ENCODE data around the gene TRDN.

TRDN gene

DNA sequence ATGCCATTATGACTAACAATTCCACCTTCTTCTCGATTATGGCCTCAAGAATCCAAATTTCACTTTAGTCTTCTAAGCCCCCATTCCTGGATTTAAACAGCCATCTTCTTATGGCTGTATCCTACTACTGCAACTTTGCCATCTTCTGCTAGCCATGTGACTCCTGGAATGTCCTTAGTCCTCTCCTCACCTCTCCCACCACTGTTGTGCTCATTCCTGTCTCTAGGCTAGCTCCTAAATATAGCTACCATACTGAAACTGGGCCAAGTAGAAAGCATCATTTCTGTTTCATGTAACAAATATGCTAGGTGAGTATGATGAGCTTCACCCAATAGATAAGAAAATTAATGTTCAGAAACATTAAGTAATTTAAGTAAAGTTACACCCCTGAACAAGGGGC is 327.6 kb downstream of the TRDN start:
- Histone ChIP-seq H3K4me2 (ENCODE audit: low read length) (no peak overlapping the region), H3K27ac (ENCODE audit: low read depth, low read length) (no peak overlapping the region), H3K4me1 (ENCODE audit: control insufficient read depth, low read length) (no peaks in the 10 kb centered on the region)

DNA sequence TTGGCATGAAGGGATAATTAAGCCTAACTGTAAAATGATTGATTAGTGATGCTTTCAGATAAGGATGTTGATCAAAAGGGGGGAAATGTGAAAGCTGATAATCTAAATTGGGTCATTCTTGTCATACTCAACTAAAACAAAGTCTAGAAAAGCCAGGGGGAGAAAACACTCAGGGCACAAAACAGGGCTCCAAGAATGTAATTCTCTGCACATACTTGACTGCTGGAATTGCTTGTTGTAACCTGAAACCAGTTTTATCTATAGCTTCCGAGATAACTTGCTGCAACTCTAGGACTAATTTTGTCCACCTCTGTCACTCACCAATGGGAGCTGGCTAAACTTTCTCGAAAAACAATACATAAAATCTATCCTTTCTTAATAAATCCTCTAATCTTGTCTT is 330.4 kb downstream of the TRDN start:
- Histone ChIP-seq H3K4me3 (ENCODE audit: low read length) (no peak overlapping the region), H3K27ac (ENCODE audit: low read depth, low read length) (no peak overlapping the region), H3K9me2 (replicated peaks; ENCODE audit: control insufficient read depth, low read length) (no peaks in the 10 kb centered on the region; the same call in 1 of the 2 replicates), H3K36me3 (ENCODE audit: control insufficient read depth, low read length) (no peaks in the 10 kb centered on the region), H4K20me1 (ENCODE audit: control insufficient read depth, insufficient read depth, low read depth, low read length) (no peaks in the 10 kb centered on the region), H3K4me1 (ENCODE audit: control insufficient read depth, low read length) (no peaks in the 10 kb centered on the region), H3K9me3 (ENCODE audit: control insufficient read depth, insufficient read depth, low read length) (no peaks in the 10 kb centered on the region), H3K79me2 (ENCODE audit: control insufficient read depth, low read length) (no peaks in the 10 kb centered on the region), H3F3A (ENCODE audit: control insufficient read depth, insufficient read depth) (no peaks in the 10 kb centered on the region), H3K27me3 (ENCODE audit: control insufficient read depth, low read length) (no peaks in the 10 kb centered on the region), H3K4me2 (ENCODE audit: low read length) (no peak overlapping the region)
- TF ChIP-seq, protein P1, sequence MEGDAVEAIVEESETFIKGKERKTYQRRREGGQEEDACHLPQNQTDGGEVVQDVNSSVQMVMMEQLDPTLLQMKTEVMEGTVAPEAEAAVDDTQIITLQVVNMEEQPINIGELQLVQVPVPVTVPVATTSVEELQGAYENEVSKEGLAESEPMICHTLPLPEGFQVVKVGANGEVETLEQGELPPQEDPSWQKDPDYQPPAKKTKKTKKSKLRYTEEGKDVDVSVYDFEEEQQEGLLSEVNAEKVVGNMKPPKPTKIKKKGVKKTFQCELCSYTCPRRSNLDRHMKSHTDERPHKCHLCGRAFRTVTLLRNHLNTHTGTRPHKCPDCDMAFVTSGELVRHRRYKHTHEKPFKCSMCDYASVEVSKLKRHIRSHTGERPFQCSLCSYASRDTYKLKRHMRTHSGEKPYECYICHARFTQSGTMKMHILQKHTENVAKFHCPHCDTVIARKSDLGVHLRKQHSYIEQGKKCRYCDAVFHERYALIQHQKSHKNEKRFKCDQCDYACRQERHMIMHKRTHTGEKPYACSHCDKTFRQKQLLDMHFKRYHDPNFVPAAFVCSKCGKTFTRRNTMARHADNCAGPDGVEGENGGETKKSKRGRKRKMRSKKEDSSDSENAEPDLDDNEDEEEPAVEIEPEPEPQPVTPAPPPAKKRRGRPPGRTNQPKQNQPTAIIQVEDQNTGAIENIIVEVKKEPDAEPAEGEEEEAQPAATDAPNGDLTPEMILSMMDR (IDR thresholded peaks at IDR 0.05; ENCODE audit: low read depth, low read length, poor library complexity, severe bottlenecking) = no peak
- no peak for TF ChIP-seq EZH2phosphoT487 (IDR thresholded peaks at IDR 0.05; ENCODE audit: borderline replicate concordance, low read length)

More for the DNA sequence above, 327.6 kb downstream of the TRDN start:
- Histone ChIP-seq H3K9me2 (replicated peaks; ENCODE audit: control insufficient read depth, low read length) (no peaks in the 10 kb centered on the region), H3K79me2 (ENCODE audit: control insufficient read depth, low read length) (no peaks in the 10 kb centered on the region), H3K27me3 (ENCODE audit: control insufficient read depth, low read length) (no peaks in the 10 kb centered on the region), H4K20me1 (ENCODE audit: control insufficient read depth, insufficient read depth, low read depth, low read length) (no peaks in the 10 kb centered on the region), H3K9me3 (ENCODE audit: control insufficient read depth, insufficient read depth, low read length) (no peaks in the 10 kb centered on the region), H3K36me3 (ENCODE audit: control insufficient read depth, low read length) (no peaks in the 10 kb centered on the region), H3K4me3 (ENCODE audit: low read length) (no peak overlapping the region), H3F3A (ENCODE audit: control insufficient read depth, insufficient read depth) (no peaks in the 10 kb centered on the region)
- TF ChIP-seq, protein P1 (IDR thresholded peaks at IDR 0.05; ENCODE audit: low read depth, low read length, poor library complexity, severe bottlenecking) = no peak
- no peak for TF ChIP-seq EZH2phosphoT487 (IDR thresholded peaks at IDR 0.05; ENCODE audit: borderline replicate concordance, low read length)

DNA sequence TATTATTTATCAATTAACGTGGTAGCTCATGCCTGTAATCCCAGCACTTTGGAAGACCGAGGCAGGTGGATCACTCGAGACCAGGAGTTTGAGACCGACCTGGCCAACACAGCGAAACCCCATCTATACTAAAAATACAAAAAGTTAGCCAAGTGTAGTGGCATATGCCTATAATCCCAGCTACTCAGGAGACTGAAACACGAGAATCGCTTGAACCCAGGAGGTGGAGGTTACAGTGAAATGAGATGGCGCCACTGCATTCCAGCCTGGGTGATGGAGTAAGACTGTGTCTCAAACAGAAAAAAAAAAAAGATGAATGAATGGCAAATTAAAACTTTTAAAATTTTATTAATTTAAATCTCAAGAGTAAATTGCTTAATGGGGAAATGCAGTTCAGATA is 341.1 kb downstream of the TRDN start:
- Histone ChIP-seq H3K9me2 (replicated peaks; ENCODE audit: control insufficient read depth, low read length) (no peaks in the 10 kb centered on the region), H3K36me3 (ENCODE audit: control insufficient read depth, low read length) (no peaks in the 10 kb centered on the region), H3K9me3 (ENCODE audit: control insufficient read depth, insufficient read depth, low read length) (no peaks in the 10 kb centered on the region), H3K27me3 (ENCODE audit: control insufficient read depth, low read length) (no peaks in the 10 kb centered on the region), H3K4me1 (ENCODE audit: control insufficient read depth, low read length) (no peaks in the 10 kb centered on the region), H3K4me3 (ENCODE audit: low read length) (no peak overlapping the region), H3K27ac (ENCODE audit: low read depth, low read length) (no peak overlapping the region), H3K4me2 (ENCODE audit: low read length) (no peak overlapping the region), H3K79me2 (ENCODE audit: control insufficient read depth, low read length) (no peaks in the 10 kb centered on the region), H3F3A (ENCODE audit: control insufficient read depth, insufficient read depth) (no peaks in the 10 kb centered on the region), H4K20me1 (ENCODE audit: control insufficient read depth, insufficient read depth, low read depth, low read length) (no peaks in the 10 kb centered on the region)
- TF ChIP-seq, protein P1 (IDR thresholded peaks at IDR 0.05; ENCODE audit: low read depth, low read length, poor library complexity, severe bottlenecking) = no peak
- no peak for TF ChIP-seq EZH2phosphoT487 (IDR thresholded peaks at IDR 0.05; ENCODE audit: borderline replicate concordance, low read length)

DNA sequence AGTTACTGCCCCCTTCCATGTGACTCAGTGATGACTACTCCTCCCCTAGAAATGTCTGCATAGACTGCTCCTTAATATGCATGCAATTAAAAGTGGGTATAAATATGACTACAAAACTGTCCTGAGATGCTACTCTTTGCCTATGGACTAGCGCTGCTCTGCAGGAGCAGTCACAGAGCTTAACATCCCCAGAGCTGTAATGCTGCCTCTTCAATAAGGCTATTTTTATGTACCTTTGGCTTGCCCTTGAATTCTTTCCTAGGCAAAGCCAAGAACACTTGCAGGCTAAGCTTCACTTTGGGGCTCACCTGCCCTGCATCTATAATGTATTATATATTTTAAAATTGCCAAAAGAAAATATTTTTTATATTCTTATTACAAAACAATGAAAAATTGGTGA is 341.6 kb downstream of the TRDN start:
- Histone ChIP-seq H3F3A (ENCODE audit: control insufficient read depth, insufficient read depth) (no peaks in the 10 kb centered on the region), H3K79me2 (ENCODE audit: control insufficient read depth, low read length) (no peaks in the 10 kb centered on the region), H4K20me1 (ENCODE audit: control insufficient read depth, insufficient read depth, low read depth, low read length) (no peaks in the 10 kb centered on the region), H3K27ac (ENCODE audit: low read depth, low read length) (no peak overlapping the region), H3K9me3 (ENCODE audit: control insufficient read depth, insufficient read depth, low read length) (no peaks in the 10 kb centered on the region), H3K4me2 (ENCODE audit: low read length) (no peak overlapping the region), H3K4me3 (ENCODE audit: low read length) (no peak overlapping the region), H3K9me2 (replicated peaks; ENCODE audit: control insufficient read depth, low read length) (no peaks in the 10 kb centered on the region), H3K4me1 (ENCODE audit: control insufficient read depth, low read length) (no peaks in the 10 kb centered on the region), H3K27me3 (ENCODE audit: control insufficient read depth, low read length) (no peaks in the 10 kb centered on the region), H3K36me3 (ENCODE audit: control insufficient read depth, low read length) (no peaks in the 10 kb centered on the region)
- TF ChIP-seq EZH2phosphoT487 (IDR thresholded peaks at IDR 0.05; ENCODE audit: borderline replicate concordance, low read length) = no peak
- TF ChIP-seq, protein P1 (IDR thresholded peaks at IDR 0.05; ENCODE audit: low read depth, low read length, poor library complexity, severe bottlenecking) = no peak

Data from DOHH2 (cell line).